GM19395 (cell line): ENCODE results near the gene OR52A5.
"Not testable (repeated sequence)": the region's sequence is repeated elsewhere in the genome, so short reads cannot be mapped to it uniquely, and the experiment has no call there.

Source experiments
- ATAC-seq: cut with Tn5 transposase; IDR thresholded peaks from one replicate; pipeline ENCODE4 v1.9.1; 2021; ENCODE audit warnings: mild to moderate bottlenecking, moderate library complexity; ENCODE audit not compliant: unreplicated experiment

OR52A5 gene

DNA sequence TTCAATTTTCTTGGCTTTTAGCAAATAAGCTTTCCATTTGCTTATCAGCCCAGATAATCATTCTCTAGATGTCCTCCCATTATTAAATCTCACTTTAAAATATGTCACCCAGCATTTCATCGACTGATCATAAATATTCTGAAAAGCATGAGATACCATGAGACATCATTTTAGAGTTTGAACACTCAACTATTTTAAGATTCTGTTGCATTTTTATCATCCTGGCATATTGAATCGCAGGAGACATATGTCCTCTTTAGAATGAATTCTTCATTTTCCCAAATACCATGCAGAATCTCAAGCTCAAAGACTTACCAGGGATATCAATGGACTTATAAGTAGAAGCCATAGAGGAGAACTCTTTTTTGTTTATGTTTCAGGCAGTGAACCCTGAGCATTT, at the start of gene OR52A5:
OR52A5 (minus strand) TSS at position 361 of the 400 bp plus-strand sequence. CDS start 5,714 bp downstream, outside the sequence.
- ATAC-seq = no peak

DNA sequence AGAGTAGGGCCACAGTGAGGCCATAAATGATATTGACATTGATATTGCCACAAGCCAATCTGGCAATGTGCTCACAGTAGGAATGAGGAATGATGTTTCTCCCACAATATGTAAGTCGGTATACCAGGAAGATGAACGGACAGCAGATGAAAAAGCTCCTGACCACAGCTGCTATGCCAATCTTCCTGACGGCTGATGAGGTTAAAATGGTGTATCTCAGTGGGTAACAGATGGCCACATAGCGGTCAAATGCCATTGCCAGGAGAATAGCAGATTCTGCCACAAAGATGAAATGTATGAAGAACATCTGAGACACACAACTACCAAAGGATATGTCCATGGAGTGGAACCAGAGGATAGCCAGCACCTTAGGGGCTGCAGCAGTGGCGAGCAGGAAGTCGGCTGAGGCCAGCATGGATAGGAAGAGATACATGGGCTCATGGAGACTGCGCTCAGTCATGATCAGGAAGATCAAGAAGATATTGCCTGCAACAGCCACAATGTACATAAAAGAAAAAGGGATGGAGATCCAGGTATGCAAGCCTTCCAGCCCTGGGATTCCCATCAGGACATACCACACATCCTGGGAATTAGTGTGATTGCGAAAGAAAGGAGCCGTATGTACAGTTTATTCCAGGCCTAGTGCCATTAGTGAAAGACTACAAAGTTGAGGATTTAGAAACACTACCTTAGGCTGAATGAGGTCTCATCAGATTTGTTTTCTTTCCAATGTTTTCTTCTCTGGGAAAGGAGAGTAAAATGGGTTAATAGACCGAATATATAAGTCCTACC, 40.1 kb upstream of the OR52A5 start:
- ATAC-seq = no peak

DNA sequence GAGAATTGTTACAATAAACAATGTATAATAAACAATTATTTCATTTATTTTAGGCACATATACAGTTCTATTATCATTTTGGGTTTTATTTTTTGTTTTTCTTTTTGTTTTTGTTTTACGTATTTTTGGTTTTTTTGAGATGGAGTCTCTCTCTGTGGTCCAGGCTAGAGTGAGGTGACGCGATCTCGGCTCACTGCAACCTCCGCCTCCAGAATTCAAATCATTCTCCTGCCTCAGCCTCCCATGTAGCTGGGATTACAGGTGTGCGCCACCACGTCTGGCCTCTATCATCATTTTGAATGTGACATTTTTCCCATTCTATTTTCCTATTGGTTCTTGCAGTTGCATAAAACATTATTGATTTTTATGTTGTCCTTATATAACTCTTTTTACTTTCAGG, 36.8 kb upstream of the OR52A5 start:
- ATAC-seq = no peak

DNA sequence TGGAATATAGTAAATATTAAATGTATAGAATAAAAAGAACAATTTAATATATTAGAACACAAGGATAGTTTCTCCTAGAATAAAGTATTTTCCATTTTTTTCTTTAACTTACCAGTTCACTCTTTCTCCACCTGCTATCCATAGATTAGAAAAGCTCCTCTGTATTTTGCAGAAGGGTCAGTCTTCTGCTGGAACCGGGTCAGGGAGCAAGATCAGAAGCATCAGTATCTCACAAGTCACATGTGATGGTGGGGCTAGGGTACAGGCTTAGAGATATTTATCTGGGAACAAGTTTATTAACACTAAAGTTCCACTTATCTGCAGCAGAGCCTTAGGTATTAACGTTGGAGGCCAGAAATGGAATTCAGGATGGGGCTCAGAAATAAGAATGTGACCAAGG, 33.7 kb upstream of the OR52A5 start:
- ATAC-seq = no peak

DNA sequence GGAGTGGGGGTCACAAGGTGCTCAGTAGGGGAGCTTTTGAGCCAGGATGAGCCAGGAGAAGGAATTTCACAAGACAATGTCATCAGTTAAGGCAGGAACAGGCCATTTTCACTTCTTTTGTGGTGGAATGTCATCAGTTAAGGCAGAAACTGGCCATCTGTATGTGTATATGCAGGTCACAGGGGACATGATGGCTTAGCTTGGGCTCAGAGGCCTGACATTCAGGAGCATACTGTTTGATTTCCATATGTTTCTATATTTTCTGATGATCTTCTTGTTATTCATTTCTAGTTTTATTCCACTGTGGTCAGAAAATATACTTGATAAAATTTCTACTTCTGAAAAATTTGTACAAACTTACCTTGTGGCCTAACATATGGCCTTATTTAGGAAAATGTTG, 27.7 kb upstream of the OR52A5 start:
- ATAC-seq = not testable (repeated sequence)

DNA sequence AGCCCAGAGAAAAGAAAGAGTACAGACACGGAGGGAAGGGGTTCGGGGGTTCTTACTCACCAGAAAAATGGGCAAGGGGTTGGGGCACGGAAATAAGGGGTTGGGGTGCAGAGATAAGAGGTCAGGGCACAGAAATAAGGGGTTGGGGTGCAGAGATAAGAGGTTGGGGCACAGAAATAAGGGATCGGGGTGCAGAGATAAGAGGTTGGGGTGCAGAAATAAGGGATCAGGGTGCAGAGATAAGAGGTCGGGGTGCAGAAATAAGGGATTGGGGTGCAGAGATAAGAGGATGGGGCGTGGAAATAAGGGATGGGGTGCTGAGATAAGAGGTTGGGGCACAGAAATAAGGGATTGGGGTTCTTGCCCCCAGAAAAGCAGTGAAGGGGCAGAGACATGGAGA, 26.7 kb upstream of the OR52A5 start:
- not testable (repeated sequence) for ATAC-seq

DNA sequence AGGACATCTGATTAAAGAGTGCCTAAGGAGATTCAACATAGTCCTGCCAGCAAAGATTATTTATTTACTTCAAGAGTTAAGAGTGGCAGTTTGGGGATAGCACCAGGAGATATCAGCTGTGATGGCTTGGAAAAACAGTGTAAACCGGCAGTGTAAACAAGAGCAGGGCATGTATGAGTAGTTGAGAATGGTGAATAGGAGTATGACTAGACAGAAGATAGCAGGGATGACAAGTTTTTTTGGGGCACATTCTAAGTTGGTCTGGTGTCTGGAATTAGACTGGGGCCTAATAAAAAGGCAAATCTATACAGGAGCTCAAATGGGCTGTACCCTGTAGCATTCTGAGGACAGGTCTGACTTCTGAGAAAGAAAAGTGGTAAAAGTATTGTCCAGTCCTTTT, 22.9 kb upstream of the OR52A5 start:
- ATAC-seq = not testable (repeated sequence)

DNA sequence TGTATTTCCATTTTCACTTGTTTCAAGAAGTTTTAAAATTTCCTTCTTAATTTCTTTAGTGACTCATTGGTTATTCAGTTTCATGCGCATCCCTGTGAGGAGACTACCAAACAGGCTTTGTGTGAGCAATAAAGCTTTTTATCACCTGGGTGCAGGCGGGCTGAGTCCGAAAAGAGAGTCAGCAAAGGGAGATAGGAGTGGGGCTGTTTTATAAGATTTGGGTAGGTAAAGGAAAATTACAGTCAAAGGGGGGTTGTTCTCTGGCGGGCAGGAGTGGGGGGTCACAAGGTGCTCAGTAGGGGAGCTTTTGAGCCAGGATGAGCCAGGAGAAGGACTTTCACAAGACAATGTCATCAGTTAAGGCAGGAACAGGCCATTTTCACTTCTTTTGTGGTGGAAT, 22.1 kb upstream of the OR52A5 start:
- ATAC-seq = not testable (repeated sequence)

DNA sequence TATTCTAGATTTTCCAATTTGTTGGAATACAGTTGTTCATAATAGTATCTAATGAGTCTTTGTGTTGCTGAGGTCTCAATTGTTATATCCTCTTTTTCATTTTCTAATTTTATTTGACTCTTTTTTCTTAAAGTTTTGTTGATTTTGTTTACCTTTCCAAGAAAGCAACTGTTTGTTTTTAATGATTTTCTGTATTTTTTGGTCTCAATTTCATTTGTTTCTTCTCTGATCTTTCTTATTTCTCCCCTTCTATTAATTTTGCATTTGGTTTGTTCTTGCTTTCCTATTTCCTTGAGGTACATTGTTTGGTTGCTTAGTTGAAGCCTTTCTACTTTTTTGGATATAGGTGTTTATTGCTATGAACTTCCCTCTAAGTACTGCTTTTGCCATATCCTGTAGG, 21.6 kb upstream of the OR52A5 start:
- ATAC-seq = no peak

DNA sequence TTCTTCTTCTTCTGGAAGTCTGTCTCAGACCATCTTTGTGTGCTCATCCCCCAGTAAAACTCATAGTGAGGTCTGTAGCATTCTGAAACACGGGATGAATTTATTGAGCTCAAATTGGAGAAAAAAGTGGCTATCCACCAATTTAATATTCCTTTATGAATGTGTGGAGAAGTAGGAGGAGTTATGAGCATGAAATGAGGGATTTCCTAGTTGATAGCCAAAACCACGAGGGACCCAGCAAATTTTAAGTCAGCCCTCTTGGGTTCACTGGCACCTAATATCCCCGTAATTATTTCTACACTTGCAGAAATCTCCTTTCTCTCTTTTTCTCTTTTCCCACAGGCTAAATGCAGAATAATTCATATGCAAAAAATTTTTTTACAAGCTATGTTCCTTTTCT, 16.5 kb upstream of the OR52A5 start, which contains the start of gene OR52A1:
OR52A1 (minus strand) TSS at position 101 of the 400 bp plus-strand sequence. CDS start 2,388 bp downstream, outside the sequence.
- no peak for ATAC-seq

DNA sequence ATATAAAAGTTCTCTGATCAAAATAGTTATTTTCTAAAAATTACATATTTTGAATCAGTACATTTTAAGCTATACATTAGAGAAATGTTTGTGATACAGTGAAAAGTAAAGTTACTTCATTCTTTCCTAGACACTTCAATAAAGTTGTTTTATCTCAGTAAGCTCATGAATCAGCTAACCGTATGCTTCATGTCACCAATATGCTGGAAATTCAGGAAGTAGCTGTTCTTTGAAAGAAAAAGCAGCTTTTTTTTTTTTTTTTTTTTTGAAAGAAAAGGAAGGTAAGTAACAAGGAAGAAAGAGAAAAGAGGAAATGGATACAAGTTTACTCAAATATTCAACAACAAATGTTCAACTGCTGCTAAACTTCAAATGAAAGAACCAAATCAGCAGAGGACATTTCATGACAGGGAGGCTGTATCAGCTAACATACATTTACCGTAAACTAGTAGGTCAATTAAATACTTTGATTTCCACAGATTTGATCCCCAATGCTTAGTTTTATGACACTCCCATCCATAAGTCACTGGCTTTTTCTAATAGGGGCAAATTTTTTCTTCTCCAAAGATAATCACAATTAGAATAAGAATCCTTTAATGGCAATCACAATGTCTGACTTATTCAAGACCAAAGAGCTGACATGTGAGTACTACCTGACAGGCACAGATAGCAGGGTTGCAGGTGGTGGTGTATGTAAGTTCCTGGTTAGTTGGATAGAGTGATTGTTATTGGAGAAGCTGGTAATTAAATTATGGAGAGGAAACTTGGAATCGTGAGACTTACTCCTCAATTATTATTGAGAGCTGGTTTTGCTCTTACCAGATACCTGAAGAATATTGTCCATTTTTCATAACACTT, 15.6 kb upstream of the OR52A5 start:
- no peak for ATAC-seq

DNA sequence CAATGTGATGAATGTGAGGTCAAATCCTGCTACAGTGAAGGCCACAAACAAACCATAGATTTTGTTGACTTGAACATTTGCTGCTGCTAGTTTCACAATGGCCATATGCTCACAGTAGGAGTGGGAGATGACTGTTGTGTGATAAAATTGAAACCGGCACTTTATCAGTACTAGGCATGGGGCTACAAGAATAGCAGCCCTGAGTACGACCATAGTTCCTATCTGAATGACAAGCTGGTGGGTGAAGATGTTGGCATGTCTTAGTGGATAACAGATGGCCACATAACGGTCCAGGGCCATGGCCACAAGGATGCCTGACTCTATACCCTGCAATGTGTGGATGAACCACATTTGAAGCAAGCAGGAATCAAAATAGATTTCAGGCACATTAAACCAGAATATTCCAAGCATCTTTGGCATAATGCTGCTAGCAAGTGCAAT, 13.6 kb upstream of the OR52A5 start:
- no peak for ATAC-seq

DNA sequence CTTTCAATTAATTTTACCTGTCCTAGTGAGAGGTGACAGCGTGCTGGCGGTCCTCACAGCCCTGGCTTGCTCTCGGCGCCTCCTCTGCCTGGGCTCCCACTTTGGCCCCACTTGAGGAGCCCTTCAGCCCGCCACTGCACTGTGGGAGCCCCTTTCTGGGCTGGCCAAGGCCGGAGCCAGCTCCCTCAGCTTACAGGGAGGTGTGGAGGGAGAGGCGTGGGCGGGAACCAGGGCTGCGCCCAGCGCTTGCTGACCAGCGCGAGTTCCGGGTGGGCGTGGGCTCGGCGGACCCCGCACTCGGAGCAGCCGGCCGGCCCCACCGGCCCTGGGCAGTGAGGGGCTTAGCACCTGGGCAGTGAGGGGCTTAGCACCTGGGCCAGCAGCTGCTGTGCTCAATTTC, 6.0 kb upstream of the OR52A5 start:
- ATAC-seq = not testable (repeated sequence)

DNA sequence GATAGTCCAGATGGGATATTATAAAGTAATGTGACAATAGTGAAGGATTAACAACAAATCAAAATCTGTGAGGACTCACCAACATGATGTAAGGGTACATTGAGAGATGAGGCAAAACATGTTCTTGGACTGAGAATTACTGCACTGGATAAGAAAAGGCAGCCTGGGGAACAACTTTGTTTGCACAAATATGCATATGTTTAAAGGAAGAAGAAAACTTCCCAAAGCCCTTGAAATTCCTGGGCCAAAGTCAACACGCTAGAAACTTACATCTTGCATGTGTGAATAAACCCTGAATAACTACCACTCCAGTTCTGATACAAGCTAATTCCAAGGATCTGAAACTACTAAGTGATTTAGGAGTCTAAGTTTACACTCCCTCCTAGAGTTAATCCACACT, 1.1 kb downstream of the OR52A5 start:
- ATAC-seq = no peak

DNA sequence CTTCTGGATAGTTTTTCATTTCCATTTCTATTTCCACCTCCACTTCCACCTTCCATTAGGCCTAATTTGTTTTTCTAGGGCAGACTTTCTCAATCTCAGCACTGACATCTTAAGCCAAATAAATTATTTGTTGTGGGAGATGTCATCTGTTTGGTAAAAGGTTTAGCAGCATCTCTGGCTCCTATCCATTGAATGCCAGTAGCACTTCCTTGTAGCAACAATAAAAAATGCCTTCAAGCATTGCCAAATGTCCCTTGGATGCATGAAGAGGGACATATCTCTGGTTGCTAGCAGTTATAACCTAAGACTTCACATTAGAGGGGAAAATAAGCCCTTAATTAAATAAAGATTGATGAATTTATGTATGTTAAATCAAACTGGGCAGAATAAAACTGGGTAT, 1.9 kb downstream of the OR52A5 start:
- ATAC-seq = no peak

DNA sequence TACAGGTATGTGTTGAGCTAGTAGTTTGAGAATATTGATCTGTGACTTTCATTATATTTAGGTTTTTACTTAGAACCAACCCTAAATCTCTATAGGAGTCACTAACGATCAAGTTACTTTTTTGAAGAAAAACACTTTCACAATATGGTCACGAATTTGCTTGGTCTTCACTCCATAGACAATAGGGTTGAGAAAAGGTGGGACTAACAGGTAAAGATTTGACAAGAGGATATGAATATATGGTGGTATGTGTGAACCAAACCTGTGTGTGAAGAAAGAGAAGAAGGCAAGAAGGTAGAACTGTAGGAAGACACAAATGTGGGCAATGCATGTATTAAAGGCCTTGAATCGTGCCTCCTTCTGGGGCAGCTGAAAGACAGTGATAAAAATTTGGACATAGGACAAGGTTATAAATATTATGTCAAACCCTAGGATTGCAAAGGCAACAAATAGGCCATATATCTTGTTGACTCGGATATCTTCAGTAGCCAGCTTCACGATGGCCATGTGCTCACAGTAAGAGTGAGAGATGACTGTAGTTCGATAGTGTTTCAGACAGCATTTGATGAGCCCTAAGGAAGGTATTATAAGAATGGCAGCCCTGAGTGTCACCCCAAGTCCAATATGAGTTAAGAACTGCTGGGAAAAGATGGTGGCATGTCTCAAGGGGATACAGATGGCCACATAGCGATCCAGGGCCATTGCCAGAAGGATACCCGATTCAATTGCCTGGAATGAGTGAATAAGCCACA, 6.4 kb downstream of the OR52A5 start:
- no peak for ATAC-seq

DNA sequence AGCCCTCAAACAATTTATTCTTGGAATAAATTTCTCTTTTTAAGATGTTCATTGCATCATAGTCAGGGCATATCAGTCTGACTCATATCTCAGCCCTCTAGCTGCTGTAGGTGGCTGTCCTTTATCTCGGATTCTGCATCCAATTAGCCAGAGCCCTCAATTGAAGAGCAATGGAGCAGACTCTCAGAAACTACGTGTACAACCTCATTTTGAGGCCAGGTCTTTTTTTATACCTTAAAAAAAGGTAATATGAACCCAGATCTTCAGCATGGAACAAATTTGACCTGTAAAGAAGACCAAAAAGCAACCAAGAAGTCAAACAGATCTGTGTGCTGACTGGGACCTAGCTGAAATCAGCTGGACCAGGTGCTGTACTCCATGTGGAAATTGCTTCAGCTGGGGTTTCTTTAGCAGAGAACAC, 8.7 kb downstream of the OR52A5 start:
- no peak for ATAC-seq

DNA sequence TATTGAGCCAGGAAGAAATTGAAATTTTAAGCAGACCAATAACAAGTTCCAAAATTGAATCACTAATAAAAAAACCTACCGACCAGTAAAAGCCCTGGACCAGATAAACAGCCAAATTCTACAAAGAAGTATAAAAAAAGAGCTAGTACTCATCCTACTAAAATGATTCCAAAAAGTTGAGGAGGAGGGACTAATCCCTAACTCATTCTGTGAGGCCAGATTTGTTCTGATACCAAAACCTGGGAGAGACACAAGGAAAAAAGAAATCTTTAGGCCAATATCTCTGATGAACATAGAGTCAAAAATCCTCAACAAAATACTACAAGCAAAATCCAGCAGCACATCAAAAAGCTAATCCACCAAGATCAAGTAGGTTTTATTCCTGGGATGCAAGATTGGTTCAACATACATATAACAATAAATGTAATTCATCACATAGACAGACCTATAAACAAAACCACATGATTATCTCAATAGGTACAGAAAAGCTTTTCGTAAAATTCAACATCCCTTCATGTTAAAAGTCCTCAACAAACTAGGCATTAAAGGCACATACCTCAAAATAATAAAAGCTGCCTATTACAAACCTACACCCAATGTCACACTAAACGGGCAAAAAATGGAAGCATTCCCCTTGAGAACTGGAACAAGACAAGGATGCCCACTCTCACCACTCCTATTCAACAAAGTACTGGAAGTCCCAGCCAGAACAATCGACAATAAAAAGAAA, 13.1 kb downstream of the OR52A5 start:
- ATAC-seq = no peak

DNA sequence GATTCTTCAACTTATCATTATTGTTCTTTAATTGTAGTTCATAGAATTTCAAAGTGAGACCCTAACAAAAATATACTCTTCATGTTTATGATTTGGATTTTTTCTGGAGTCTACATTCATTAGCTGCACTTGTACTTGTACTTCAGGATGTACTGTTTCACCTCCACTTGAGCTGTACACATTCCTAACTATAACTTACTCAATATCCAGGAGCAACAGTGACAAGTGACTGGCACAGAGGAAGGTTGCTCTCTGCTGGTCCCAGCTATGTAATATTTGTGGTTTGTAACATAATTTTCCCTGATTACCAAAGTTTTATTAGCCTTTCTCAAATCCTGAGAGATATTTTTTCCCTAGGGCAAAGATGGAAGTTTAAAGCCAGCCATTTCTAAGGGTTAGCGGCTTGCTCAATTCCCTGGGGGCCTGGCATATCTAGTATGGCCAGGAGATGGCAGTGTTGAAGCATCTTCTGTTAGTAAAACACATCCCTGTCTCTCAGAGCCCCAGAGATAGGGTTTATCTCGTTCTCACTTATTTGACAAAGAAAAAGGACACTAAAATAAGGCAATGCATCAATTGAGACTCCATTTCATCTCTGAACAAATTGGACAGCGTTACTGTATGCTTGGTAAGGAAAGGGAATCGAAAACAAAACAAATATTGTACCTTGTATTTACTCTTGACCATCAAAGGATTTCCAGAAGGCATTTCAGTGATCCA, 14.2 kb downstream of the OR52A5 start:
- peak; percentile 98 for ATAC-seq

DNA sequence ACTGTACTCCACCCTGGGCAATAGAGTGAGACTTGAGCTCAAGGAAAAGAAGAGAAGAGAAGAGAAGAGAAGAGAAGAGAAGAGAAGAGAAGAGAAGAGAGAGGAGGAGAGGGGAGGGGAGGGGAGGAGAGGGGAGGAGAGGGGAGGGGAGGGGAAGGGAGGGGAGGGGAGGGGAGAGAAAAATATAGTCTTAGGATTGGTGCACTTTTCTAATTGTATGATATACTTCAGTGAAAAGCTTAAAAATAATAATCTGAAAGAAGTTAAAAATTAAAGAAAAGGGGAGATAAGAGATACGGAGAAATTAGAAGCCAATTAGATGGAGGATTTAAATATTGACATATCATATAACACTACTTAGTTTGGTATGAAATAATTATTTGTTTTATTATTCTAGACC, 19.3 kb downstream of the OR52A5 start:
- ATAC-seq = no peak
